ENCODE results near the gene TEFM.
A peak's percentile ranks its signal among the peaks of the same experiment; 100 is the strongest.
"Not testable (repeated sequence)": the region's sequence is repeated elsewhere in the genome, so short reads cannot be mapped to it uniquely, and the experiment has no call there.

TEFM gene, protein sequence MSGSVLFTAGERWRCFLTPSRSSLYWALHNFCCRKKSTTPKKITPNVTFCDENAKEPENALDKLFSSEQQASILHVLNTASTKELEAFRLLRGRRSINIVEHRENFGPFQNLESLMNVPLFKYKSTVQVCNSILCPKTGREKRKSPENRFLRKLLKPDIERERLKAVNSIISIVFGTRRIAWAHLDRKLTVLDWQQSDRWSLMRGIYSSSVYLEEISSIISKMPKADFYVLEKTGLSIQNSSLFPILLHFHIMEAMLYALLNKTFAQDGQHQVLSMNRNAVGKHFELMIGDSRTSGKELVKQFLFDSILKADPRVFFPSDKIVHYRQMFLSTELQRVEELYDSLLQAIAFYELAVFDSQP

DNA sequence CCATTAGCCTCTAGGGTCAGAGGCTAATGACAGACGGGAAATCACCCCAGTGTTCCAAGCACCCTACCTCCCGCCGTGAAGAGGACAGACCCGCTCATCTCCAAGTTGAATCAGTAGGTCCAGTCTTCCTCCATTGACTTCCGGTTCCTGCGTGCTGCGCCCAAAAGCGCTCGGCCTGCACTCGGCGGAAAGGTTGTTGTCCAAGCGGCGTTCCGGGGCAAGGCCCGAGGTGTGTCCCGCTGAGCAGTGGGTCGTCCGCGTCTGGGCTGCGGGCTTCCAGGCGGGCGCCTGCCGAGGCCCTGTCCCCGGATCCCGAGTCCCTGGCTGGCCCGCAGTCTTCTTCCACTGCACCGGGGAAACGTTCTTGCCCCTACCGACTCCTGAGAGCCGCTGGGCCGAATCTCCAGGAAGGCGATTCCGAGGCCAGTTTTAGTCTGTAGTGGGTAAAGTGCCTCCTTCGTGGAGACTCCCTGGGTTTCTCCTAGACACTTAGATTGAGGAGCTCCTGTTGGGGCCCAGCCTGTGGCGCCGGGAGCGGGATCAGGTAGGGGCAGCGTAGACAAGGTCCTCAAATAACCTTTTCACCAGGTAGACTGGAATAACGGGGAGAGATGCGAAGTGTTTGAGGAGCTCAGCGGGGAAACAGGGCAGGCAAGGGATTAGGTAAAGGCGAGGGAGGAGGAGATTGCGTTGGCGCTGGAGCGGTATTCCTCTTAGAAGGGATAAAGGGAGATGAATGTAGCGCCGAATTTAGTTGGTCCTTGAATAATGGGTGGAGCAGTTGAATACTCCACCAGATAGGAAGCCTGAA is at the start of gene TEFM:
TSS of gene TEFM (minus strand) at position 138 of the 811 bp plus-strand sequence. CDS start at position 98, 40 bp downstream.
- DNase-seq (ENCODE audit: low read depth): peak; percentile 82

DNA sequence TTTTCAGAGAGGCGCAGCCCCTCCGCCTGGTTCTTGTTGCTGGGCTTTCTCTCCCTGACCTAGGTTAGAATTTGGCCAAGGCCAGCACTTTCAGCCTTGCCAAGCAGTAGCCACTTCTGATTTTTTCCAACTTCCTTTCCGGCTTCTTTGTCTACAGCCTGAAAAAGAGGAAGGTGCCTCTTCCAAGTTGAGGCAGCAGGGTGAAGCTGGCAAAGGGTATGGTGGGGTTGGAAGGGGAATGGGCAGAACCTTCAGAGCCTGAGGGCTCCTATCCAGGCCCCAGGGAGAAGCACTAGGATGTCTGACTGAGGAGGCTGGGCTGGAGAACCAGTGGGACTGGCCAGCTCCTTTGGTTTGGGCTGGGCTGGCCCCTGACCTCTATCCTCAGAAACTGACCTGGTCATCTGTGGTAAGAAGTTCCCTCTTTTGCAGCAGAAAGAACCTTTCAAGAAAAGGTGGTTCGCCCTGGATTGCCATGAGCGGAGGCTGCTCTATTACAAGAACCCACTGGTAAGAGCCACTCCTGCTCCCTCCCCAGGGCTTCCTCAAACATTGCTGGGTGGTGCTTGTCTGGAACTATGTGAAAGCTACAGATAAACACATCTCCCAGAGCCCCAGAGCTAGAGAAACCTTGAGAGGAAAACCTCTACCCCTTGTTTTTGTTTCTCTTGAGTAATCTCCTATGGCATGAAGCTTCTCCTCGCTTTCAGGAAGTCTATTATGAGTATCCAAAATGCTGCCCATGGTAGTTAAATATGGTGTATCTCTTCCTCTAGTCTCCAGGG is 48.2 kb upstream of the TEFM start:
- DNase-seq (ENCODE audit: low read depth): no peak

DNA sequence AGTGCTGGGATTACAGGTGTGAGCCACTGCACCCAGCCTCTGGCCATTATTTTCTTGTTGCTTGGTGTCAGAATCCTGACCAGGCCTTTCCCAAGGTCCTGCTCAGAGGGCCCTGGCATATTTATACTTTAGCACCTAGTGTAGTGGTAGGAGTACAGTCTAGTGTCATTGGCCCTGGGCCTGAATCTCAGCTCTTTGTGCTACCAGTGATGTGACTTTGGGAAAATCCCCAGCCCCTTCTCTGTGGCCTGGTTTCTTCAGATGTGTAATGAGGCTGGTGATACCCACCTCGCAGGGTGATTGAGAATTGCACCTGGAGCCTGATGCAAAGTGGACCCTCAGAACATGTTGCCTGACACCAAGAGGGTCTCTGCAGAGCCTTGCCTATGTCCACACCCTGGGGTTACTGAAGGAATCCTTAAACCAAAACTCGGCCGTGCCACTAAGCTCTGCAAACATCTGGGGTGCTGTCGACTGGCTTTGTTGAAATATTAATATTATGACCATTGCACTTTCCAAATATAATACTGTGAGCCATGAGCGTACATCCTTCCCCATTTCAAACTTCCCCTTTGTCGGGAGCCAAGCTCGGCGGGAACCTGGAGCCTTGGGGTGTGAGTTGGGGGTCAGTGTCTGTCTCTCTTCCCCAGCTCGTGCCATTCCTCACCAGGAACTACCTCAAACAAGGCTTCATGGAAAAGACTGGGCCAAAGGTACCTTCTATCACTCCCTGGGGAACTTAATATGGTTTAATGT is 46.8 kb upstream of the TEFM start:
- no peak for DNase-seq (ENCODE audit: low read depth)

DNA sequence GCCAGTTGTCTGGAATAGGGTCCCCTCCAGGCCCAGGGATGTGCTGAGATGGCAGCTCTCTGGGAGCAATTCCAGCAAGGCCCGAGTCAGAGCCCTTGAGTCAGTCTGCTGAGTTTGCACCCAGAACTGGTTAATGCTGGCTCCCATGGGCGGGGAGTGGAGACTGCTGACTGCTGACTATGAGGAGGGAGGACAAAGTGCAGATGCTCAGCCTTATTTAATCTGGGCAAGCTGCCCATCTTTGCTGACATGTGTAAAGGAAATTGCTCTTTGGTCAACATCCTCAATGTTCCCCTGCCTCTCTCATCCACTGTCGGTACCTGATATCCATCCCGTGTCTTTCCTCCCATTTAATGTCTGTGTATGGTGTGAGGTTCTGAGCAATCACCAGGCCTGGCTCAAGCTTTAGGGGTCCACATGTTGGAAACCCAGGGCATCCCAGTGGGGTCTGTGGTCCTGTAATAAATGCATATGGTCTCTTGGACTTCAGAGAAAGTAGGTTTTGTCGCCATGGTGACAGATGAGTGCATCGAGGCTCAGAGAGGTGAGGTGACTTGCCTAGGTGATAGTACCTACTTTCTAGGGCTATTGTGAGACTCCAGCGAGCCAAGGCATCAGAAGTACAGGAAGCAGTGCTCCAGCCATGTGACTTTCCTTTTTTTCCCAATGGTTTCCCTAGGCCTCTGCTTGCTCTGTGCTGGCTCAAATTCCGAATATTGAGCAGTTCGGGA is 44.8 kb upstream of the TEFM start:
- peak; percentile 85 for DNase-seq (ENCODE audit: low read depth)

DNA sequence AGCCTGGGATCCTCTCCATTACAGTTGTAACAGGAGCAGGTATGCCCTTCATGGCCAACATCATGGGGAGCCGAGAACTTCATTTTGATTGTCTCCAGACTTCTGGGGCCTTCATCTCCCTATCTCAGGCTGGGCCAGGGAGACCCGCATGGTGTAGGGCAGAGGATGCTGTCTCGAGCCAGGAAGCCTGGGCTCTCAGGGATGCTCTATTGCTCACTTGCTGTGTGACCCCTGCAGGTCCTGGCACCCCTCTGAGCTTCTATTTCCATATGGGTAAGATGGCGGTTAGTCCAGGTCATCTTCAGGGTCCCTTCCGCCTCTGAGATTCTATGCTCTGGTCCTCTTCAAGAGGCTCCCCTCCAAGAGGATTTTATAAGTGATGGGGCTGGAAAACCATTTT is 44.2 kb upstream of the TEFM start:
- DNase-seq (ENCODE audit: low read depth): no peak

- no peak for DNase-seq (ENCODE audit: low read depth)
Measured at GRCh38 chr17:30947796-30948195, 41.8 kb upstream of the TEFM start.

- no peak for DNase-seq (ENCODE audit: low read depth)
Measured at GRCh38 chr17:30942308-30943079, 36.5 kb upstream of the TEFM start.

DNA sequence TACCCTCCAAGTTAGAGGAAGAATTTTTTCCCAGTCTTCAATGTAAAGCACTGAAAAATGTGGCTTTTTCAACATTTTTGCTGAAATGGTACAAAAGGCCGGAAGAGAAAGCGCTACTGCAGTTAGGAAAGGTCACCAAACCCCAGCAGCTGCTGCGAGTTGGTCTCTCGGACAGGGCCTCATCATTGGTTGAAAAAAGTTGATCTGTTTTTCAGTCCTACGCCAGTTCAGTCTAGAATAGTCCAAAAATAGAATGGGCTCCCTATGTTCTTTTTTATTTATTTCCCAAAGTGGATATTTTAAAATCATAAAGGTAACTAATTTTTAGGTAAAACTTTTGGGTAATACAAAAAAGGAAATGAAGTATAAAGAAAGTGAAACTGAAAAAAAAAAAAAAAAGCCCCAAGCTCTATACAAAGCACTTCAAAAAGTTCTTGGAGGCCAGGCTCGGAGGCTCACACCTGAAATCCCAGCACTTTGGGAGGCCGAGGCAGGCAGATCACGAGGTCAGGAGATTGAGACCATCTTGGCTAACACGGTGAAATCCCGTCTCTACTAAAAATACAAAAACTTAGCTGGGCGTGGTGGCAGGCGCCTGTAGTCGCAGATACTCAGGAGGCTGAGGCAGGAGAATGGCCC is 33.1 kb upstream of the TEFM start:
- no peak for DNase-seq (ENCODE audit: low read depth)

GRCh38 chr17:30933966-30934365 is 27.9 kb upstream of the TEFM start:
- DNase-seq (ENCODE audit: low read depth): no peak

DNA sequence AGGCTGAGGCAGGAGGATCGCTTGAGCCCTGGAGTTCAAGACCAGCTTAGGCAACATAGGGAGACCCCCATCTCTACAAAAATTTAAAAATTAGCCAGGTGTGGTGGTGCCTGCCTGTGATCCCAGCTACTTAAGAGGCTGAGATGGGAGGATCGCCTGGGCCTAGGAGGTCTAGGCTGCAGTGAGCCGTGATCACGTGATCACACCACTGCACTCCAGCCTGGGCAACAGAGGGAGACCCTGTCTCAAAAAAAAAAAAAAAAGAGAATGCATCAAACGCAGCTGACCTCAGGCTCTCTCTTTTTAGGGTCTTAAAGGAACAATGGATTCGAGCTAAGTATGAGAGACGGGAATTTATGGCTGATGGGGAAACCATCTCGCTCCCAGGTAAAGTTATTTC is 25.5 kb upstream of the TEFM start:
- not testable (repeated sequence) for DNase-seq (ENCODE audit: low read depth)

DNA sequence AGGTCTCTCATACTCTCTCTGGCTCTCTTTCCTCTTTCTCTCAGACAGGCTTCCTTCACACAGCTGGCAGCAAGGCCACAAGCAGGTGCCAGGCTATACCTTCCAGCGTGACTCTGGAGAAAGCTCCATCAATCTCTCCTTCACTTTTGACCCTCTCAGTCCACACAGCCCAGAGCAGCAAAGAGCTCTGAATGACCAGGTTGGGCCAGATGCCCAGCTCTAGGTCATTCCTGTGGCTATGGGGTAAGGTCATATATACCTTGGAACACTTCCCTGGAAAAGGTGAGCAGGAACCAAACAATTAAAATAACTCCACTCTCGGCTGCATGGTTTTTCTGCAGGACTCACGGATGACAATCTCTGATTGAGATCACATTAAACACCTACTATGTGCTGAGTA is 24.5 kb upstream of the TEFM start:
- no peak for DNase-seq (ENCODE audit: low read depth)

DNA sequence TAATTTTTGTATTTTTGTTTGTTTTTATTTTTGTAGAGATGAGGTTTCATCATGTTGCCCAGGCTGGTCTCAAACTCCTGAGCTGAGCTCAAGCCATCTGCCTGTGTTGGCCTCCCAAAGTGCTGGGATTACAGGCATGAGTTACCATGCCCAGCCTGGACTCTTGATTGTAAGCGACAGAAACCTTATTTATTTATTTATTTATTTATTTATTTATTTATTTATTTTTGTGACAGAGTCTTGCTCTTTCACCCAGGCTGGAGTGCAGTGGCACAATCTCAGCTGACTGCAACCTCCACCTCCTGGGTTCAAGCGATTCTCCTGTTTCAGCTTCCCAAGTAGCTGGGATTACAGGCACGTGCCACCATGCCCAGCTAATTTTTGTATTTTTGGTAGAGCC is 23.8 kb upstream of the TEFM start:
- DNase-seq (ENCODE audit: low read depth): not testable (repeated sequence)

GRCh38 chr17:30929081-30929633 is 23.1 kb upstream of the TEFM start:
- no peak for DNase-seq (ENCODE audit: low read depth)

GRCh38 chr17:30928584-30928983 is 22.5 kb upstream of the TEFM start:
- no peak for DNase-seq (ENCODE audit: low read depth)

DNA sequence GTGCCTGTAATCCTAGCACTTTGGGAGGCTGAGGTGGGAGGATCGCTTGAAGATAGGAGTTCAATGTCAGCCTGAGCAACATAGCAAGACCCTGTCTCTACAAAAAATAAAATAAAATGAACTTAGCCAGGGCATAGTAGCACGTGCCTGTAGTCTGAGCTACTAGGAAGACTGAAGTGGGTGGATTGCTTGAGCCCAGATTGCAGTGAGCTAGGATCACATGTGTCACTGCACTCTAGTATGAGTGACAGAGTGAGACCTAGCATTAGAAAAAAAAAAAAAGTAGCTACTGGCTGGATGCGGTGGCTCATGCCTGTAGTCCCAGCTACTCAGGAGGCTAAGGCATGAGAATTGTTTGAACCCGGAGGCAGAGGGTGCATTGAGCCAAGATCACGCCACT is 21.7 kb upstream of the TEFM start:
- no peak for DNase-seq (ENCODE audit: low read depth)

DNA sequence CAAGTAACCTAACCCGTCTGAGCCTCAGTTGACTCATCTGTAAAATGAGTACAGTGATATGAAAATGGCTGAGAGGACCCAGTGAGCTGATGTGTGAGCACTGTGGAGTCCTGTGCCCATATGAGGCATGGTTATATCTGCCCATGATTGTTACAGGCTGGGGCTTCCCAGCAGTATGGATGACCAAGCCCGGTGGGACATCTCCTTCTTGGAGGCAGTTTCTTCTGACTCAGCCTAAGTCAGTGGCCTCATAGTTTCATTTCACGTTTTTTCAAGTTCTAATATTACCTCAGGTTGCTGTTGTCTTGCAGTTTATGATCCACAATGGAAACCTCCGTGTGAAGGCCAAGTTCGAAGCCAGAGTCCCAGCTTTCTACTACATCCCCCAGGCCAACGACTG is 20.5 kb upstream of the TEFM start:
- no peak for DNase-seq (ENCODE audit: low read depth)

DNA sequence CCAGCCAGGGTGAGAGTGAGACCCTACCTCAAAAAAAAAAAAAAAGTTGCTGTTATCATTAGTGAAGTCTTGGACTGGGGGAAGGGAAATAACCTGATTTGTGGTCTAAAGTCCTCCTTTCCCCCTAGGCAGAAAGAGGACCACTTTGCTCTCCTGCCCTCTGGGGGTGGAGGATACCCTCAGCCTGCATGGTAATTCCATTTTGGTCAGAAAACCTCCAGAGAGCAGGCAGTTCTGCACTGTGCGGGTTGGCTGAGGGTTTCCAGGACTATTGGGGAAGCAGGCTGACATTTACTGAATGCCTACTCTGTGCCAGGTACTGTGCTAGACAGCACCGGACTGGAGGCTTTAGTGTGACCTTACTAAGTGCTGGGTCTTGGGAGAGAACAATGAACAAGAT is 18.3 kb upstream of the TEFM start:
- no peak for DNase-seq (ENCODE audit: low read depth)

DNA sequence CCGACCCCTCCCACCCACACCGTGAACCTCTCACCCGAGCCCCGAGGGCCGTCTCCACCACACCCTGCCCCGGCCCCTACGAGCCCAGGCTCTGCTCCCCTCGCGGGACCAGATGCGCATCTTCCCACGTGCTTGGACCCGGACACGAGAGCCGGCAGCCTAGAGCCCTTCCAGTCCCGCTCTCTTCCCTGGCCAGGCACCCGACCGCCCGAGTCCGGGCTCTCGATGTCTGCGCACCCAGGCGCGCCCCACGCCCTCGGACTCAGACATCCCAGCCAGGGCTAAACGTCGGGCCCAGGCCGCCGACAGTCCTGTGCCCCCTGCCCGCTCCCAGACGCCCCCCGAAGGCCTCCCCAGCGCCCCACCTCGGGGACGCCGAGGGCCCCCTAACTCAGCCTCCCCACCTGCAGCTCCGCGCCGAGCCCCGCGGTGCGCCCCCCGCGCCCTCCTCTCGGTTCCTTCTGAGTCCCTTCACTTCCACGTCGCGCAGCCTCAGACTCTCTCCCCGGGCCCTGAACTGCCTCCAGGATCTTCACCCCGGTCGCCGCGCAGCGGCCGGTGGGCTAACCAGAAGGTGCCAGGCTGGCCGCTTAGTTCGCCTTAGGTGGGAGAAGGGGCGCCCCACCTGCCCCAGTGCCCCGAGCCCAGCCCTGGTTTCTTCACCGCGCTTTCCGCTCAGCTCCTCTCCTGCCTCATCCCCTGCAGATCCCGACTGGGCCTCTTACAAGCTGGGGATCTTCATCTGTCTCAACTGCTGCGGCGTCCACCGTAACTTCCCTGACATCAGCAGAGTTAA is 16.4 kb upstream of the TEFM start:
- DNase-seq (ENCODE audit: low read depth): no peak

Measured in GM04504 (cell line).